GM20000 (cell line): Measurements from ENCODE around the gene TUT4.

ENCODE experiments used
- DNase-seq: peaks from one replicate; pipeline ENCODE4 v3.0.0; 2012; ENCODE audit warnings: low spot score
- CTCF ChIP-seq: IDR thresholded peaks from 2 replicates; pipeline ENCODE4 v1.5.1; 2012; ENCODE audit warnings: mild to moderate bottlenecking, control low read depth; ENCODE audit errors: extremely low read depth, missing control alignments

The TUT4 gene

DNA sequence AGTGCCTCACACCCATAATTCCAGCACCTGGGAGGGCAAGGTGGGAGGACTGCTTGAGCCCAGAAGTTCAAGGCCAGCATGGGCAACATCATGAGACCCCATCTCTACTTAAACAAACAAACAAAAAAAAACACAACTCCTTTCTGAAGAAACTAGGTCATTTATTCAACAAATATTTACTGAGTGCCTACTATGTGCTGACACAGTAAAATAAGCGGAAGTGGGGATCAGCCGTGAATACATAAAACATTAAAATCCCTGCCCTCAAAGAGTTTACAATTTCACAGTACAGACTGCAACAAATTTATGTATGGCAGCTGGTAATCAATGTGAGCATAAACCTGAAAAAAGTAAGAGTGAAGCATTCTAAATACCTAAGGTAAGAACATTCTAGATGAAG, 65.3 kb downstream of the TUT4 start:
- TF ChIP-seq CTCF: no peak
- DNase-seq: no peak

GRCh38 chr1:52482326-52483004, 70.4 kb downstream of the TUT4 start:
- no peak for TF ChIP-seq CTCF
- no peak for DNase-seq

GRCh38 chr1:52479076-52479475, 73.8 kb downstream of the TUT4 start:
- no peak for TF ChIP-seq CTCF
- DNase-seq: no peak

- no peak for TF ChIP-seq CTCF
- DNase-seq: no peak
These were observed 75.0 kb downstream of the TUT4 start for GRCh38 chr1:52477876-52478275.

- no peak for TF ChIP-seq CTCF
- DNase-seq: no peak
These were observed 75.9 kb downstream of the TUT4 start for GRCh38 chr1:52476943-52477342.

GRCh38 chr1:52474807-52475206, 78.1 kb downstream of the TUT4 start:
- DNase-seq: no peak
- no peak for TF ChIP-seq CTCF

GRCh38 chr1:52473039-52473438, 79.9 kb downstream of the TUT4 start:
- no peak for TF ChIP-seq CTCF
- no peak for DNase-seq
